Stimulated activated CD4-positive, alpha-beta T cell treated with anti-CD3 and anti-CD28 coated beads, TNF-alpha, amount 100 ng/mL, for 4 hours (primary cell): Measurements from ENCODE around the gene CEP164.
"Not testable (repeated sequence)": the region's sequence is repeated elsewhere in the genome, so short reads cannot be mapped to it uniquely, and the experiment has no call there.

Experiments used
- DNase-seq, 3 experiments: peaks; one replicate each; pipeline ENCODE4 v3.0.0-alpha.2; 2020; ENCODE audit warnings: low read depth in 3 of 3

Gene CEP164

DNA sequence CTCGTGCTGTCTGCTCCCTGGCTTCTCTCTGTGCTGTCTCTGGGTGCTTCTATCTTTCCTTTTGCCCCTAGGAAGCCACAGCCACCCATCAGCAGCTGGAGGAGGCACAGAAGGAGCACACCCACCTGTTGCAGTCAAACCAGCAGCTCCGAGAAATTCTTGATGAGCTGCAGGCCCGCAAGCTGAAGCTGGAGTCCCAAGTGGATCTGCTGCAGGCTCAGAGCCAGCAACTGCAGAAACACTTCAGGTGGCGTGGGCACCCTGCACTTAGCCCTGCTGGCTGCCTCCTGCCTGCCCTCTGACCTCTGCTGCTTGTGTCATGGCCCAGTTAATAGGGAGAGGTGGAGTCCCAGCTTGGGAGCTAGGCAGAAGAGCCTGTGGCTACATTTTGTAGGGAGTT is 67.8 kb downstream of the CEP164 start:
- no peak for DNase-seq

- no peak for DNase-seq
Observed at GRCh38 chr11:117396970-117397369, 69.3 kb downstream of the CEP164 start.

DNA sequence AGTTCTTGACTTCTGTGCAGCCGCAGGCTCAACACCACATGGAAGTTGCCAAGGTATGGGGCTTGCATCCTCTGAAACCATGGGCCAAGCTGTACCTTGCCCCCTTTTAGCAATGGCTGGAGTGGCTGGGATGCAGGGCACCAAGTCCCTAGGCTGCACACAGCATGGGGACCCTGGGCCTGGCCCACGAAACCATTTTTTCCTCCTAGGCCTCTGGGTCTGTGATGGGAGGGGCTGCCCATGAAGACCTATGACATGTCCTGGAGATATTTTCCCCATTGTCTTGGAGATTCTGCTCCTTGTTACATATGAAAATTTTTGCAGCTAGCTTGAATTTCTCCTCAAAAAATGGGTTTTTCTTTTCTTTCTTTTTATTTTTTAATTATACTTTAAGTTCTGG is 71.0 kb downstream of the CEP164 start:
- DNase-seq = not testable (repeated sequence)

- not testable (repeated sequence) for DNase-seq
Observed at GRCh38 chr11:117399100-117399840, 71.6 kb downstream of the CEP164 start.

- DNase-seq = not testable (repeated sequence)
Observed at GRCh38 chr11:117405898-117406297, 78.2 kb downstream of the CEP164 start.

GRCh38 chr11:117407016-117407415 is 79.4 kb downstream of the CEP164 start:
- no peak for DNase-seq

DNA sequence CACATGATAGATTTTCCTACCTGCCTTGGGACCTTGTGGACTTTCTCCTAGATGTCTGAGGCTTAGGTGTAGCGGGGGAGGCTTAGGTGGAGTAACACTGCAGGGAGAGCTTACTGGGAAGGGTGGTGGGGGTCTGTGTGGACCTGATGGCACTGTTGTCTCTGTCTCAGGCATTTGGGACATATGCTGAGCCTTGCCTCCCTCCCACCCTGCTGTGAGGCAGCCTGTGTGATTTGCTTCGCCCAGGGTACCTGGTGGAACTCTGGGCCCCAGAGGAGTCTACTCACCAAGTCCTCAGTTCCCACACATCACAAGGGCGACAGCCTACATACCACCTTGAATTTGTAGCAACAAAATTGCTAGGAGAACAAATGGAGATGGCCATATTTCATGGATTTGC is 80.7 kb downstream of the CEP164 start:
- DNase-seq = no peak

- DNase-seq = no peak
Observed at GRCh38 chr11:117409511-117409910, 81.9 kb downstream of the CEP164 start.

- DNase-seq = no peak
Observed at GRCh38 chr11:117410238-117410637, 82.6 kb downstream of the CEP164 start.

DNA sequence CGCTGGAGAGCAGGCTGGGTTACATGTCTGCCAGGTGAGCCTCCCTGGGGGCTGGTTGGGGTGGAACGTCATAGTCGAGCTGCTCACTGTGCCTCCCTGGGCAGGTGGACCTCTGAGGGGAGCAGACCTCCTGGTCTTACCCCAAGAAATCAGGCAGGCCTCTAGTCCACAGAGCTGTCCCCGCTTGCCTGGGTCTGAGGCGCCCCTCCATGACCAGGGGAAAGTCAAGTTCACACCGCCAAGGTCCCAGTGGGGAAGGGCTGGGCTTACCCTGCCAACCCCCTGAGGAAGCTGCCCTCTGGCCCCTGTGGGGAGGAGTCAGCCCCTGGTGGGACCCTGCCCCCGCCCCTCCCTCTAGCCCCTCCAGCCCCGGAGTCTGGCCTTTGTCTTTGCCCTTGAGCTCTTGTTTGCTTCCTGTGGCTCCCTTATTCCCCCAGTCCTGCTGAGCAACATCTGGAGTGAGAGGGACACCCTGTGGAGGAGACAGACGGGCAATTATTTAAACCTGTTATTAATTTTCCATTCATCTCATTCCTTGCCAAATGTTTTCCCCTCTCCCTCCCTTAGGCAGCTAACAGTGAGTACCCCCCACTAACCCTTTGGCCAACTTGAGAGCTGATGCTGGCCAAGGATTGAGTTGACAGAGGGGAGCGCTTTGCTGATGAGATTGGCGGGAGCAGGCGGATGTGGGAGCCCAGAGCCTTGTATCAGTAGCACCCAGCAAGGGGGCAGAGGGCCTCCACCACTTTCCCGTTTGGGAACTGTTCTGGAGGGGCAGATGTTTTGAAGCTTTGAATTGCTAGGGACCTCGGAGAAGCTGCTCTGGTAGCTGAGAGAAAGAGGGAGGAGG is 83.4 kb downstream of the CEP164 start:
- no peak for DNase-seq

GRCh38 chr11:117411736-117412135 is 84.1 kb downstream of the CEP164 start:
- DNase-seq = no peak

DNA sequence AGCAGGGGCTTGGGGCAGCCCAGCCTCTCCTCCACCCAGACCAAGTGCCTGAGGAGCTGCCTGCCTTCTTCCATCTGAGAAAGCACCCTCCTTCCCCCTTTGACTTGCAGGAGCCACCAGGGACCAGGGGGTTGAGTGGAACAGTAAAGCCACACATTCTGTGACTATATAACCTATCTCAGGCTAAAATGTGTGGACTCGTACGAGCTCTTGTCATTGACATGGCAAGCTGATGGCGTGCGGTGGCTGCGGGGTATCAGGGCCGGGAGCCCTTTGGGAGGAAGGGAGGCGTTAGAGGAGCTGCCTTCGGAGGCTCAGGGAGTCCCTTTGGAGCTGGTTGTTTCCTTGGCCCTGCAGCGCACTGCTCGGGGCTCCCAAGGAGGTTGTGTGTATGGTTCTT is 84.5 kb downstream of the CEP164 start:
- DNase-seq = no peak

GRCh38 chr11:117412653-117413275 is 85.1 kb downstream of the CEP164 start:
- DNase-seq = no peak

- DNase-seq = no peak
Observed at GRCh38 chr11:117413616-117414015, 86.0 kb downstream of the CEP164 start.

DNA sequence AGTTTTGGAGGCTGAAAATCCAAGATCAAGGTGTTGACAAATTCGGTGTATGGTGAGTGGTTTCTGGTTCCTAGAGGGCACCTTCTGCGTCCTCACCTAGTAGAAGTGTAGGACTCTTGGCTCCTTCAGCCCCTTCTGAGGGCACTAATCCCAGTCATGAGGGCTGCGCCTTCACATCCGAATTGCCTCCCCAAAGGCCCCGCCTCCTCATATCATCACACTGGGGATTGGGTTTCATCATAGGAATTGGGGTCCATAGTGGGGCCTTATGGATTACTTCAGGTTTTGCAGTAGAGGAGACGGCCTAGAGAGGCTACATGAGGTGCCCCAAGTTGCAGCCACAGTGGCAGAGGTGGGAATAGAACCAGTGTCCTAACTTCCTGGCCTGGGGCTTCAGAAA is 87.1 kb downstream of the CEP164 start:
- no peak for DNase-seq

GRCh38 chr11:117415358-117415896 is 87.8 kb downstream of the CEP164 start:
- DNase-seq = no peak

DNA sequence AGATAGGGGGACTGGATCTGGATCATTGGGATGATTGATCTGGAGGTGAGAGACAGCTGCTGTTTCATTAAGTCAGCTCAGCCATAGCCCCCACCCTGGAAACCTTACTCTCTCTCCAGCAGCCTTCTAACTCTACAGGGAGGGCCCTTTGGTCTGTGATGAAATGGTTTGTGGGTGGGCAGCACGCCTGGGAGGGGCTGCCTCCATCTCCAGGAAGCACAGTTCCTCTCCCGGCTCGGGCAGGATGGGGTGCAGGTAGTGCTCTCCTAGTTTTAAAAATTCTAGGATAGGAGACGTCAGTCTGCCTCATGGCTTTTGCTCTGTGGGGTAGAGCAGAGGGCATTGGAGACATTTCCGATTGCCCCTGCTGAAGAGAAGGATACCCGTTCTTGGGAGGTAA is 89.7 kb downstream of the CEP164 start:
- no peak for DNase-seq

- no peak for DNase-seq
Observed at GRCh38 chr11:117417856-117418255, 90.2 kb downstream of the CEP164 start.

- no peak for DNase-seq
Observed at GRCh38 chr11:117418737-117419481, 91.3 kb downstream of the CEP164 start.

GRCh38 chr11:117419482-117420142 is 92.0 kb downstream of the CEP164 start:
- DNase-seq = no peak

DNA sequence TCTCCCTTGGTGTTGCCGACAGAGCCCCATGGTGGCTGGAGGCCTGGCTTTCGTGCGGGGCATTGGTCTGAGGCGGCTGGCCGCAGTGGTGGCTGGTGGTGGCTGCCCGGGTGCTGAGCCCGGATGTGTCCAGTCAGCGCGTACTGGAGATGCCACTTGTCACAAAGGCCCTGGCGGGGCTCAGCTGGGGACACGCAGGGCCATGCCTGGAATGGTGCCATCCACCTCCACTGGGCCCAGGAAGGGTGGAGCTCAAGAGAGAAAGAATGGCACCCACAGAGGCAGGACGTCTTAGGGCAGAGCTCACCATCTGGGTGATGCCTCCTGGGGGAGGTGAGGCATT is 92.5 kb downstream of the CEP164 start:
- no peak for DNase-seq
